ENCODE data around the gene LARGE2.

DNA sequence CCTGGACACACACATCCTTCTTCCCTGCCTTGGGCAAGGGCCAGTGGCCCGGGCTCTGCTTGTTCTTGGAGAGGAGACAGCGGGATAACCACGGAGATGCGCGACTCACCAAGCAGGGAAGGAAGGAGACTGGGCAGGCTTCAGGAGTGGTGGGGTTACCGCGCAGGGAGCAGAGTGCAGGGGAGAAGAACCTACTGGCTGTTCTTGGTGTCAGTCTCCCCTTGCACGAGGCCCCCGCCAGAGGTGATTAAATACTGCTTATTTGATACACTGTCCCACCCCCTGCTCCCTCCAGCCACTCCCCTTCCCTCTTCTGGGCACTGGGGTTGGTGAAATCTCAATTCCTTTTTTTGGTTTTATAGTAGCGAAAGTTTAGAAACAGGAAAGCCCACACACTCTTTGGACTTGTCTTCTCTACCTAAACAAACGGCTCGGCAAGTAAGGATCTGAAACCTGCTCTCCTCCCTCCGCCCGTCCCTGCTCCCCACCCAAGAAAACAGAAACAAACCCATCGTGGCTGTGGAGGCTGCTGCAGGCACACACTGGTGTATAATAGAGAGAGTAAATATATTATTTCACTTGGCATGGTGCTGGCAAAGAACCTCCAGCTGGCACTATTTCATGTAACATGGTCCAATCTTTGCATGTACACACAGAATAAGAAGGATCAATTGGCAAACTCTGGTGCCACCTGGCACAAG lies 10.8 kb downstream of the LARGE2 start:
- TF ChIP-seq POLR2A (IDR thresholded peaks at IDR 0.05; ENCODE audit: low read depth, low read length): no peak
- TF ChIP-seq, protein P1, sequence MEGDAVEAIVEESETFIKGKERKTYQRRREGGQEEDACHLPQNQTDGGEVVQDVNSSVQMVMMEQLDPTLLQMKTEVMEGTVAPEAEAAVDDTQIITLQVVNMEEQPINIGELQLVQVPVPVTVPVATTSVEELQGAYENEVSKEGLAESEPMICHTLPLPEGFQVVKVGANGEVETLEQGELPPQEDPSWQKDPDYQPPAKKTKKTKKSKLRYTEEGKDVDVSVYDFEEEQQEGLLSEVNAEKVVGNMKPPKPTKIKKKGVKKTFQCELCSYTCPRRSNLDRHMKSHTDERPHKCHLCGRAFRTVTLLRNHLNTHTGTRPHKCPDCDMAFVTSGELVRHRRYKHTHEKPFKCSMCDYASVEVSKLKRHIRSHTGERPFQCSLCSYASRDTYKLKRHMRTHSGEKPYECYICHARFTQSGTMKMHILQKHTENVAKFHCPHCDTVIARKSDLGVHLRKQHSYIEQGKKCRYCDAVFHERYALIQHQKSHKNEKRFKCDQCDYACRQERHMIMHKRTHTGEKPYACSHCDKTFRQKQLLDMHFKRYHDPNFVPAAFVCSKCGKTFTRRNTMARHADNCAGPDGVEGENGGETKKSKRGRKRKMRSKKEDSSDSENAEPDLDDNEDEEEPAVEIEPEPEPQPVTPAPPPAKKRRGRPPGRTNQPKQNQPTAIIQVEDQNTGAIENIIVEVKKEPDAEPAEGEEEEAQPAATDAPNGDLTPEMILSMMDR (IDR thresholded peaks at IDR 0.05 in 2 of 3, conservative IDR thresholded peaks at IDR 0.05 in 1 of 3; ENCODE audit: control insufficient read depth in 2 of 3, extremely low read depth in 1 of 3, insufficient read depth in 1 of 3, low read depth in 3 of 3, low read length in 3 of 3): no peak

Data from GM12878 (cell line).